Natural killer cell treated with Interleukin-12 subunit alpha and Interleukin-12 subunit beta and Interleukin-15 and Interleukin-18, amount 100 ng/mL, for 72 hours (primary cell): Measurements from ENCODE around the gene HSPA12B. TPM values are rescaled to one million over a fixed set of nuclear protein-coding genes. Genes with fewer than 3 reads are reported as not detected.

Experiments used
- ATAC-seq, 2 donors: fragments of 150-1000 bp; cut with Tn5 transposase in 1 of 2; sonication (Bioruptor Pico), chemical (Tn5 transposase) in 1 of 2; 2 replicates each; pipeline ENCODE4 v1.10.0; 2021
- DNase-seq: peaks from one replicate; pipeline ENCODE4 v3.0.0; 2022; ENCODE audit warnings: low spot score
- H3K27ac Mint-ChIP-seq, 2 donors: 1 replicate in 1 of 2; 2 replicates in 1 of 2; pipeline ENCODE4 v1.8.0; 2022; ENCODE audit warnings: mixed read lengths in 2 of 2, mild to moderate bottlenecking in 1 of 2, moderate library complexity in 1 of 2
- H3K27me3 Mint-ChIP-seq, 2 donors: 1 replicate in 1 of 2; 2 replicates in 1 of 2; pipeline ENCODE4 v1.8.0; 2022; ENCODE audit warnings: mixed read lengths in 2 of 2
- H3K36me3 Mint-ChIP-seq: one replicate; pipeline ENCODE4 v1.8.0; 2022; ENCODE audit warnings: mixed read lengths
- H3K4me1 Mint-ChIP-seq, 2 donors: 1 replicate in 1 of 2; 2 replicates in 1 of 2; pipeline ENCODE4 v1.8.0; 2022; ENCODE audit warnings: low read depth in 2 of 2, mixed read lengths in 2 of 2, mild to moderate bottlenecking in 1 of 2
- H3K4me3 Mint-ChIP-seq: one replicate; pipeline ENCODE4 v1.8.0; 2022; ENCODE audit warnings: mixed read lengths
- H3K9me3 Mint-ChIP-seq: 2 replicates; pipeline ENCODE4 v1.8.0; 2022; ENCODE audit warnings: mixed read lengths
- total RNA-seq, 2 donors: library from RNA; stranded (reverse); gene quantifications; one replicate each; pipeline ENCODE4 v1.2.3, GENCODE V29; 2022

HSPA12B gene
- total RNA-seq, 2 donors from 2014 or later: not detected

DNA sequence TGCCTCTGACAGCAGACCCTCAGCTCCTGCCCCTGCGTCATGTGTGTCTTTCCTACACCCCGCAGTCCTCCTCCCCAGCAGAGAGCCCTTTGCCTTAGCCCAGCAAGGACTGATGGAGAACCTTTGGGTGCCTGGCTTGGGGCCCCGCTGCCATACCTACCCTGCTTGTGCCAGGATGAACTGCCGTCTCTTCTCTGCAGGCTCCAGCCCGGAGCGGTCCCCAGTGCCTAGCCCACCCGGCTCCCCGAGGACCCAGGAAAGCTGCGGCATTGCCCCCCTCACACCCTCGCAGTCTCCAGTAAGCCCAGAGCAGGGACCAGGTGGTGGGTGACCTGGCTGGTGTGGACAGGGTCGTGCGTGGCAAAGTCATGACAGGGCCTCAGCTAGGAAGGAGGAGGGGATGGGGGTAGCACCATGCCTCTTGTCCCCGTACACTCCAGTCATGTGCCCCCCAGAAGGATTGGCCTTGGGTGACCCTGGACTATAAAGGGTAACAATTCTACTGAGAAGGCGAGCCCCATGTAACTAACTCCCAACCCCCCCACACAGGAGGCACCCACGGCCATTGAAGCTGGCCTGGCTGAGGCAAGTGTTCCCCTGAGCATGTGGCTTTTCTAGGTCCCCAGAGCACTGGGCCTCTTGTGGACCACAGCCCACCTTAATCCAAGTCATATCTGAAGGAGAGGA is 8.3 kb downstream of the HSPA12B start:
- no peaks in the 10 kb centered on the region for H3K36me3 Mint-ChIP-seq
- H3K27me3 Mint-ChIP-seq: peaks cover 0 to 3% of the 10 kb centered on the region in 2 donors
- H3K9me3 Mint-ChIP-seq: no peaks in the 10 kb centered on the region
- DNase-seq: no peak
- ATAC-seq: peak in 1 of 2 donors; percentile 7
- peaks cover 0 to 8% of the 10 kb centered on the region in 2 donors for H3K4me1 Mint-ChIP-seq
- no peak overlapping the region for H3K4me3 Mint-ChIP-seq
- no peak overlapping the region for H3K27ac Mint-ChIP-seq

DNA sequence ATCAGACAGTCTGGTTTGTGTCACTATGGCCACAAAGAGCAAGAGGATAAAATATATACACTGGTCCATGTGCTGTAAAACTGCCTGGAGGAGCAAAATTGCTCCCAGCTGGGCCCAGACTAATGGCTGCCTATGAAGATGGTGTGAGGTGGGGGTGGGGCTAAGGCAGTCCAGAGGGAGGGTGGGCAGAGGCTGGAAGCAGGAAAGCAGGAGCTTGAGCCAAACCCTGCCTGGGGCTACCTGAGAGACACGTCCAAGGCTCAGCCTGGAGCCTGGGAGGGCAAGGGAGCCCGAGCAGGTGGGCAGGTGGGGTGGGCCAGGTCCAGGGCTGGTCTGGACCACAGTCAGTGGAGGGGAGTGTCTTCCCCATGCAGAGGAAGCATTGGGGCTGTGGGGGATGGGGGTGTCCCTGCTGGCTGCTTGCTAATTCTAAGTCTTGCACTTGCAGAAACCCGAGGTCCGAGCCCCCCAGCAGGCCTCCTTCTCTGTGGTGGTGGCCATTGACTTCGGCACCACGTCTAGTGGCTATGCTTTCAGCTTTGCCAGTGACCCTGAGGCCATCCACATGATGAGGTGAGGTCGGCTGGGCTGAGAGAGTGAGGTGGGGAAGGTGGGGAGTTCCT is 9.5 kb downstream of the HSPA12B start:
- Mint-ChIP-seq H3K4me1 (peaks cover 0 to 8% of the 10 kb centered on the region in 2 donors), H3K27ac (no peak overlapping the region), H3K27me3 (no peaks in the 10 kb centered on the region), H3K9me3 (no peaks in the 10 kb centered on the region), H3K36me3 (no peaks in the 10 kb centered on the region), H3K4me3 (no peak overlapping the region)
- ATAC-seq (no peak), DNase-seq (no peak)

DNA sequence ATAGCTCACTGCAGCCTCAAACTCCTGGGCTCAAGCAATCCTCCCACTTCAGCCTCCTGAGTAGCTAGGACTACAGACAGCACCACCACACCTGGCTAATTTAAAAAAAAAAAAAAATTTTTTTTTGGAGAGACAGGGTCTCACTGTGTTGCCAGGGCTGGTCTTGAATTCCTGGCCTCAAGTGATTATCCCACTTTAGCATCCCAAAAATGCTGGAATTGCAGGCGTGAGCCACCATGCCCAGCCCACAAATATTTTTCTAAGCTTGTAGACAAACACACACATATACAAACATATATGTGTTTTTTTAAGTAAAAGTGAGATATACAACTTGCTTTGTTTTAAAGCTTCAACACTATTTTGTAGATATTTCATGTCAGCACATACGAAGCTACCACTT is 10.8 kb downstream of the HSPA12B start:
- no peak overlapping the region for H3K4me3 Mint-ChIP-seq
- H3K27me3 Mint-ChIP-seq: no peaks in the 10 kb centered on the region
- peaks cover 0 to 8% of the 10 kb centered on the region in 2 donors for H3K4me1 Mint-ChIP-seq
- no peaks in the 10 kb centered on the region for H3K36me3 Mint-ChIP-seq
- no peak overlapping the region for H3K27ac Mint-ChIP-seq
- no peaks in the 10 kb centered on the region for H3K9me3 Mint-ChIP-seq
- ATAC-seq (no peak), DNase-seq (no peak)

DNA sequence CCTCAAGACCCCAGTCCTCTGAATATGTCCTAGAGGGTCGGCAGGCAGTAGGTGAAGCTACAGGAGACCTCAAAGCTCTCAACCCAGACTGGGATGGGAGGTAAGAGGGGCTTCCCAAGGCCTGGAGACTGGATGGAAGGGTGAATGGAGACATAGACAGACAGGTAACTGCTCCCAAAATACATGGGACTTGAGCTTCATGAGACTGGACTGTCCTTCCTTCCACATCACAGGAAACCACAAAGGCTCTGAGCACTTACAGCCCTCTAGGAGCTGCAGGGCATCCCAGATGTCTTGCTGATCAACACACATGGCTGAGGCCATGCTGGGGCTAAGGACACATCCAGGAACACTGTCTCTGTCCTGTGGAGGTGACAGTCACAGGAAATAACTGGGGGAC is 11.6 kb downstream of the HSPA12B start:
- no peak for ATAC-seq
- H3K4me3 Mint-ChIP-seq: no peak overlapping the region
- no peak overlapping the region for H3K27ac Mint-ChIP-seq
- H3K27me3 Mint-ChIP-seq: no peaks in the 10 kb centered on the region
- H3K36me3 Mint-ChIP-seq: no peaks in the 10 kb centered on the region
- peaks cover 0 to 8% of the 10 kb centered on the region in 2 donors for H3K4me1 Mint-ChIP-seq
- no peaks in the 10 kb centered on the region for H3K9me3 Mint-ChIP-seq
- no peak for DNase-seq

DNA sequence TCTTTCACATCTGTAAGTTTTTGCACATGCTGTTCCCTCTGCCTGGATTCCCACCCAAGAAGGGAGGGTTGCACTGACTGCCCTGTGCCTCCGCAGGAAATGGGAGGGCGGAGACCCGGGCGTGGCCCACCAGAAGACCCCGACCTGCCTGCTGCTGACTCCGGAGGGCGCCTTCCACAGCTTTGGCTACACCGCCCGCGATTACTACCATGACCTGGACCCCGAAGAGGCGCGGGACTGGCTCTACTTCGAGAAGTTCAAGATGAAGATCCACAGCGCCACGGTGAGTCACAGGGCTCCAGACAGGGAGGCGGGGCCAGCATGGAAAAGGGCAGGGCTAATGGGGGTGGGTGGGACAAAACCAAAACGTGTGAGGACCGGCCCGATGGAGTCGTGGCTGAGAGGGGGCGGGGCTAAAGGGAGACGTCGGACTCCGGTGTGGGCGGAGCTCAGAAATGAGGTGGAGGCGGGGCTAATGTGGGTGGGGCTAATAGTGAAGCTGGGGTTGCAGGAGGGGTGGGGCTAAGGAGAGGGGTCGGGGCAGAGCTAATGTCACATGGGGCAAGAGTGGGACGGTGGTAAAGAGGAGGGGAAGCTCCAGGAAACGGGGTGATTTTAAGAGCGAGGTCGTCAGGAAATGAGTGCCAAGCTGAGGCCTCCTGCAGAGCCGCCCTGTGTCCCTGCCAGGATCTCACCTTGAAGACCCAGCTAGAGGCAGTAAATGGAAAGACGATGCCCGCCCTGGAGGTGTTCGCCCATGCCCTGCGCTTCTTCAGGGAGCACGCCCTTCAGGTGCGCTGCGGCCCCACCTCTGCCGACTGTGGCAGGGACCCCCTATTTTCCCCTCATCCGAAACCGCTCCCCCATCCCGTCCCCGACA is 12.6 kb downstream of the HSPA12B start:
- H3K9me3 Mint-ChIP-seq: no peaks in the 10 kb centered on the region
- H3K27ac Mint-ChIP-seq: peak overlapping the region in 1 of 2 donors; percentile 56
- peaks cover 0 to 8% of the 10 kb centered on the region in 2 donors for H3K4me1 Mint-ChIP-seq
- DNase-seq (peak; percentile 74), ATAC-seq (peak; percentile 50 to 83)
- peak overlapping the region; percentile 32 for H3K4me3 Mint-ChIP-seq
- H3K27me3 Mint-ChIP-seq: no peaks in the 10 kb centered on the region
- no peaks in the 10 kb centered on the region for H3K36me3 Mint-ChIP-seq

DNA sequence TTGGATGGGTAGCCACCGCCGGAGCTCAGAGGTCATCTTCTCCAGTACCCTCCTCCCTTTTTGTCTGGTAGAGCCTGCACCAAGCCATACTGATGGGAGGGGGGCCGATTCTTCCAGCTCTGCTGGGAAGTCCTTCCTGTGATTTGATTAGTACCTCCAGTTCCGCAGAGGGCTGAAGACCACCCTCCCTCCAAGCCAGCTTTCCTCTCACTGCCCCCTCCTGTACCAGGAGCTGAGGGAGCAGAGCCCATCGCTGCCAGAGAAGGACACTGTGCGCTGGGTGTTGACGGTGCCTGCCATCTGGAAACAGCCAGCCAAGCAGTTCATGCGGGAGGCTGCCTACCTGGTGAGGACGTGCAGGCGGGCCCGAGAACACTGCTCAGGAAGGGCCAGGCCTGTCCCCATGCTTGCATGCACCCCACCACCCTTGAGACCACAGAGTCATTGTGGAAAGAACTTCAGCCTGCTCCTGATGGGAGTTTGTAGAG is 13.2 kb downstream of the HSPA12B start:
- peaks cover 0 to 8% of the 10 kb centered on the region in 2 donors for H3K4me1 Mint-ChIP-seq
- H3K4me3 Mint-ChIP-seq: no peak overlapping the region
- DNase-seq (no peak), ATAC-seq (no peak)
- H3K27ac Mint-ChIP-seq: no peak overlapping the region
- H3K27me3 Mint-ChIP-seq: no peaks in the 10 kb centered on the region
- no peaks in the 10 kb centered on the region for H3K9me3 Mint-ChIP-seq
- no peaks in the 10 kb centered on the region for H3K36me3 Mint-ChIP-seq

DNA sequence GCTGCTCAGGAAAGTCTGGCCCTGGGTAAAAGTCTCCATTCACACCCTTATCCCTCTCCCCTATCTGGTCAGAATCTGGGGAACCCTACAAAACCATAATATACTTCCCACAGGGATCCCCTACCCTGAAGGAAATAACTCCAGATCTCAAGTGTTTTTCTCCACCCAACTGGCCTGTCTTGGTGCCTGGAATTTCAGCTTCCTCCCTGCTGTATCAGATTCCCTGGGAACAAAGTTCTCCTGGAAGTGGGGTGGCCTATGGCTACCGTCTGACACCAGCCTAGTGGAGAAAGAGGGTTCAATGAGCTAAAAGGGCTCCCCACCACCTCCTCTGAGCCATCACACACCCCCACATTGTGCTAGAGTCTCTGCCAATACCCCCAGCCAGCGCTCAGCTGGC is 15.0 kb downstream of the HSPA12B start:
- no peaks in the 10 kb centered on the region for H3K36me3 Mint-ChIP-seq
- no peaks in the 10 kb centered on the region for H3K9me3 Mint-ChIP-seq
- ATAC-seq (no peak), DNase-seq (no peak)
- no peak overlapping the region for H3K27ac Mint-ChIP-seq
- peaks cover 0 to 15% of the 10 kb centered on the region in 2 donors for H3K4me1 Mint-ChIP-seq
- H3K4me3 Mint-ChIP-seq: no peak overlapping the region
- H3K27me3 Mint-ChIP-seq: no peaks in the 10 kb centered on the region

DNA sequence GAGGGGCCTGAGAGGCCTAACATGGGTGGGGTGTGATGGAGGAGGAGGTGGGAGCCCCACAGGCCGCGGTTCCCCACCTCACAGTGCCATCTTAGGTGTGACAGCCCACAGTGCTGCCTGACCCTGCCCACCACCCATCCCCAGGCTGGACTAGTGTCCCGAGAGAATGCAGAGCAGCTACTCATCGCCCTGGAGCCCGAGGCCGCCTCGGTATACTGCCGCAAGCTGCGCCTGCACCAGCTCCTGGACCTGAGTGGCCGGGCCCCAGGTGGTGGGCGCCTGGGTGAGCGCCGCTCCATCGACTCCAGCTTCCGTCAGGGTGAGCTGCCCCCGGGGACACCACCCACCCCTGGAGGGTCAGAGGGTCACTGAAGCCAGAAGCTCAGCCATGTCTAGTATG is 15.6 kb downstream of the HSPA12B start:
- no peak overlapping the region for H3K27ac Mint-ChIP-seq
- H3K9me3 Mint-ChIP-seq: no peaks in the 10 kb centered on the region
- H3K4me1 Mint-ChIP-seq: peaks cover 0 to 16% of the 10 kb centered on the region in 2 donors
- H3K4me3 Mint-ChIP-seq: no peak overlapping the region
- H3K36me3 Mint-ChIP-seq: no peaks in the 10 kb centered on the region
- no peaks in the 10 kb centered on the region for H3K27me3 Mint-ChIP-seq
- no peak for DNase-seq
- no peak for ATAC-seq

DNA sequence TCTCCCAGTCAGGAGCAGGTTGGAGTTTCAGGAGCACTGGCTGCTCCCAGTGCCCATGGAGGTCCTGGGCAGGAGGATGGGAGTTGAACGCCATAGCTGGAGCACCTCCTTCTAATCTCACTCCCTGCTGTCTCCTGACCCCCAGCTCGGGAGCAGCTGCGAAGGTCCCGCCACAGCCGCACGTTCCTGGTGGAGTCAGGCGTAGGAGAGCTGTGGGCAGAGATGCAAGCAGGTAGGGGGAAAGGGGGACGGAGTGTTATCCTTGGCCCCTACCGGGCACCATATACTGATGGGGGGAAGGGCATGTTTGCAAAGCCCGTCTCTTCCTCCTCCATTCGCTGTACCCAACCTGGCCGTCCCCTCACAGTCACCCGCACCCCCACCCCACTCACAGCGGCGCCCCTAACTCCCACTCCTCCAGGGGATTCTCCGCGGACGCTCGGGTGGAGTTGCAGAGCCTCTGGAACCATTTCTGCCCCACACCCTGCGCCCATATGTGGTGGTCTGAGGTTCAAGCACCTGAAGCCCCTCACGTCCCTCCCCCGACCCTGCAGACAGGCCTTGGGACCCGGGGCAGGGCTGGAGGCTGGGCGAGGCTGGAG is 16.7 kb downstream of the HSPA12B start:
- no peaks in the 10 kb centered on the region for H3K9me3 Mint-ChIP-seq
- peaks cover 0 to 16% of the 10 kb centered on the region in 2 donors for H3K4me1 Mint-ChIP-seq

DNA sequence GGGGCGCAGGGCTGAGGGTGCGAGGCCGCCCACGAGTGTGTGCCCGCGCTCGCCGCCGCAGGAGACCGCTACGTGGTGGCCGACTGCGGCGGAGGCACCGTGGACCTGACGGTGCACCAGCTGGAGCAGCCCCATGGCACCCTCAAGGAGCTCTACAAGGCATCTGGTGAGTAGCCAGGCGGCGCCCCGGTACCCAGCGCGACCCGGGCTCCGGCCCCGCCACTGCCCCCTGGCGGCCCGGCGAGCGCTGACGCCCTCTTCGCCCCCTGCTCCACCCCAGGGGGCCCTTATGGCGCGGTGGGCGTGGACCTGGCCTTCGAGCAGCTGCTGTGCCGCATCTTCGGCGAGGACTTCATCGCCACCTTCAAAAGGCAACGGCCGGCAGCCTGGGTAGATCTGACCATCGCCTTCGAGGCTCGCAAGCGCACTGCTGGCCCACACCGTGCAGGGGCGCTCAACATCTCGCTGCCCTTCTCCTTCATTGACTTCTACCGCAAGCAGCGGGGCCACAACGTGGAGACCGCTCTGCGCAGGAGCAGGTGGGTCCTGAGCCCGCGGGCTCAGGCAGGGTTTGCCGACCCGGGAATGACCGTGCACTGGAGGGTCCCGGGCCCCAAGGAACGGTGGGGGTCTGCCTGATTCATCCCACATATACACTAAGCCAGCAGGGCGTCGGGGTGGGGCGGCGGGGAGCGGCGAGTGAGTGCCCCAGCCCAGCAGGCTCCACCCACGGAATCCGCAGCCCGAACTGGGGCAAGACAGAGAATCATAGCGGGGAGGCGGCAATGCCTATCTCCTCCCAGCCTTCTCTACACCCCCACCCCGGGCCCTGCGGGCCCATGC is 17.4 kb downstream of the HSPA12B start:
- no peak overlapping the region for H3K4me3 Mint-ChIP-seq
- DNase-seq (no peak), ATAC-seq (peak; percentile 46 to 50)
- H3K36me3 Mint-ChIP-seq: no peaks in the 10 kb centered on the region
- H3K27ac Mint-ChIP-seq: no peak overlapping the region
- H3K4me1 Mint-ChIP-seq: peaks cover 0 to 11% of the 10 kb centered on the region in 2 donors
- H3K9me3 Mint-ChIP-seq: no peaks in the 10 kb centered on the region
- H3K27me3 Mint-ChIP-seq: no peaks in the 10 kb centered on the region

More for the DNA sequence above, 16.7 kb downstream of the HSPA12B start:
- H3K27ac Mint-ChIP-seq: no peak overlapping the region
- no peaks in the 10 kb centered on the region for H3K36me3 Mint-ChIP-seq
- H3K27me3 Mint-ChIP-seq: no peaks in the 10 kb centered on the region
- no peak overlapping the region for H3K4me3 Mint-ChIP-seq
- DNase-seq (no peak), ATAC-seq (no peak)

DNA sequence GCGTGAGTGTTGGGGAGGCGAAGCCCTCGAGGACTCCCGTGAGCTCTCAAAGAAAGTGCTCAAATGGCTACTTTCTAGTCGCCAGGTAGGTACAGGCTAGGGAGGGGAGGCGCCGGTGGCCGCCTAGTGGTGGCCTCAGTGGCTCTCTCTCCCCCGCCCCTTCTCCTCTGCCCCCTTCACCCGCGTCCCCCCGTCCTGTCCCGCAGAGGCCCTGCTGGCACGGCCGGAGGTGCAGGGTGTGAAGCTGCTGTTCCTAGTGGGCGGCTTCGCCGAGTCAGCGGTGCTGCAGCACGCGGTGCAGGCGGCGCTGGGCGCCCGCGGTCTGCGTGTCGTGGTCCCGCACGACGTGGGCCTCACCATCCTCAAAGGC is 18.8 kb downstream of the HSPA12B start:
- Mint-ChIP-seq H3K27me3 (no peaks in the 10 kb centered on the region), H3K27ac (no peak overlapping the region), H3K4me1 (peaks cover 0 to 7% of the 10 kb centered on the region in 2 donors), H3K9me3 (no peaks in the 10 kb centered on the region), H3K36me3 (no peaks in the 10 kb centered on the region), H3K4me3 (no peak overlapping the region)
- DNase-seq (no peak), ATAC-seq (no peak)

DNA sequence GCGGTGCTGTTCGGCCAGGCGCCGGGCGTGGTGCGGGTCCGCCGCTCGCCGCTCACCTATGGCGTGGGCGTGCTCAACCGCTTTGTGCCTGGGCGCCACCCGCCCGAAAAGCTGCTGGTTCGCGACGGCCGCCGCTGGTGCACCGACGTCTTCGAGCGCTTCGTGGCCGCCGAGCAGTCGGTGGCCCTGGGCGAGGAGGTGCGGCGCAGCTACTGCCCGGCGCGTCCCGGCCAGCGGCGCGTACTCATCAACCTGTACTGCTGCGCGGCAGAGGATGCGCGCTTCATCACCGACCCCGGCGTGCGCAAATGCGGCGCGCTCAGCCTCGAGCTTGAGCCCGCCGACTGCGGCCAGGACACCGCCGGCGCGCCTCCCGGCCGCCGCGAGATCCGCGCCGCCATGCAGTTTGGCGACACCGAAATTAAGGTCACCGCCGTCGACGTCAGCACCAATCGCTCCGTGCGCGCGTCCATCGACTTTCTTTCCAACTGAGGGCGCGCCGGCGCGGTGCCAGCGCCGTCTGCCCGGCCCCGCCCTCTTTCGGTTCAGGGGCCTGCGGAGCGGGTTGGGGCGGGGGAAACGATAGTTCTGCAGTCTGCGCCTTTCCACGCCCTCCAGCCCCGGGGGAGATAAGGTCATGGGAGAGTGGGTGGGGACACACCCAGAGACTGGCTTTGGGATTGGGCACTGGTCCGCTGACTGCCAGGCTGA is 19.3 kb downstream of the HSPA12B start:
- Mint-ChIP-seq H3K36me3 (no peaks in the 10 kb centered on the region), H3K4me1 (peaks cover 0 to 7% of the 10 kb centered on the region in 2 donors), H3K27ac (no peak overlapping the region), H3K27me3 (no peaks in the 10 kb centered on the region), H3K9me3 (no peaks in the 10 kb centered on the region), H3K4me3 (no peak overlapping the region)
- ATAC-seq (peak; percentile 19 to 61), DNase-seq (no peak)
